GM21515 (cell line): ENCODE results near the gene MAD1L1.
"Not testable (repeated sequence)": the region's sequence is repeated elsewhere in the genome, so short reads cannot be mapped to it uniquely, and the experiment has no call there.

ENCODE experiments used
- ATAC-seq: cut with Tn5 transposase; IDR thresholded peaks from one replicate; pipeline ENCODE4 v1.9.1; 2021; ENCODE audit not compliant: unreplicated experiment

MAD1L1 gene

GRCh38 chr7:1848911-1849311 lies 383.8 kb downstream of the MAD1L1 start:
- no peak for ATAC-seq

- no peak for ATAC-seq
These were observed 384.6 kb downstream of the MAD1L1 start for GRCh38 chr7:1848013-1848640.

- ATAC-seq = no peak
These were observed 385.3 kb downstream of the MAD1L1 start for GRCh38 chr7:1847260-1848001.

- ATAC-seq = no peak
These were observed 386.2 kb downstream of the MAD1L1 start for GRCh38 chr7:1846331-1847065.

GRCh38 chr7:1845536-1846311 lies 387.0 kb downstream of the MAD1L1 start:
- ATAC-seq = no peak

GRCh38 chr7:1844951-1845390 lies 387.8 kb downstream of the MAD1L1 start:
- no peak for ATAC-seq

- ATAC-seq = no peak
These were observed 388.3 kb downstream of the MAD1L1 start for GRCh38 chr7:1844336-1844950.

- ATAC-seq = no peak
These were observed 388.8 kb downstream of the MAD1L1 start for GRCh38 chr7:1843921-1844335.

GRCh38 chr7:1843271-1843861 lies 389.4 kb downstream of the MAD1L1 start:
- no peak for ATAC-seq

- ATAC-seq = no peak
These were observed 390.2 kb downstream of the MAD1L1 start for GRCh38 chr7:1842321-1843221.

GRCh38 chr7:1841286-1842021 lies 391.3 kb downstream of the MAD1L1 start:
- not testable (repeated sequence) for ATAC-seq

GRCh38 chr7:1840744-1841143 lies 392.0 kb downstream of the MAD1L1 start:
- not testable (repeated sequence) for ATAC-seq

- no peak for ATAC-seq
These were observed 393.0 kb downstream of the MAD1L1 start for GRCh38 chr7:1839701-1840100.

GRCh38 chr7:1838911-1839531 lies 393.7 kb downstream of the MAD1L1 start:
- not testable (repeated sequence) for ATAC-seq

GRCh38 chr7:1838544-1838872 lies 394.2 kb downstream of the MAD1L1 start:
- ATAC-seq = not testable (repeated sequence)

- not testable (repeated sequence) for ATAC-seq
These were observed 394.8 kb downstream of the MAD1L1 start for GRCh38 chr7:1837696-1838543.

GRCh38 chr7:1831933-1832535 lies 400.7 kb downstream of the MAD1L1 start:
- ATAC-seq = not testable (repeated sequence)
